Endothelial cell of umbilical vein (primary cell): ENCODE results near the gene CCDC171. TPM values are rescaled to one million over a fixed set of nuclear protein-coding genes. Genes with fewer than 3 reads are reported as not detected.

Source experiments
- BruUV-seq: library from RNA; stranded (reverse); fragments of 400-500 nt; replicated peaks from 2 replicates; lab custom pipeline; 2021; lab: Mats Ljungman, UMichigan
- CTCF ChIA-PET: fragments of 300-600, 350-600 bp; sonication (Branson Sonifier 250); formaldehyde crosslinking; loops from one replicate; lab custom pipeline; 2021; ENCODE audit warnings: antibody characterized with exemption, inconsistent platforms; lab: Charles Lee
- POLR2A ChIA-PET: fragments of 300-600, 350-600 bp; sonication (Branson Sonifier 250); formaldehyde crosslinking; loops from one replicate; lab custom pipeline; 2021; ENCODE audit warnings: antibody characterized with exemption, inconsistent platforms; lab: Charles Lee
- DNase-seq: peaks from one replicate; pipeline ENCODE4 v3.0.0-alpha.2; 2011; ENCODE audit warnings: low read depth, low spot score
- FAIRE-seq: peaks from 2 replicates; lab custom pipeline; 2011; peaks lifted over from hg19 to GRCh38; lab: Jason Lieb, UNC
- H2AFZ ChIP-seq: 2 replicates; pipeline ENCODE4 v1.6.0; 2012; ENCODE audit warnings: low read depth, low read length, control low read depth, inconsistent platforms
- H3K27ac ChIP-seq: 2 replicates; pipeline ENCODE4 v1.5.1; 2011; ENCODE audit warnings: low read depth, mild to moderate bottlenecking, control low read depth, low read length, moderate library complexity; ENCODE audit not compliant: insufficient read depth
- H3K27me3 ChIP-seq, 2 experiments: 2 replicates each; pipeline versions ENCODE4 v1.6.0 to v1.6.1; 2011; ENCODE audit warnings: low read length in 2 of 2, mixed read lengths in 1 of 2; ENCODE audit not compliant: control insufficient read depth in 2 of 2, insufficient read depth in 2 of 2
- H3K36me3 ChIP-seq, 2 experiments: 2 replicates in 1 of 2; 3 replicates in 1 of 2; pipeline ENCODE4 v1.5.1; 2011; ENCODE audit warnings: low read length in 2 of 2, mild to moderate bottlenecking in 1 of 2, moderate library complexity in 1 of 2; ENCODE audit not compliant: control insufficient read depth in 2 of 2, insufficient read depth in 2 of 2; ENCODE audit errors: extremely low read depth in 1 of 2
- H3K4me1 ChIP-seq: 3 replicates; pipeline ENCODE4 v1.5.1; 2011; ENCODE audit warnings: mild to moderate bottlenecking, low read length; ENCODE audit not compliant: control insufficient read depth, insufficient read depth; ENCODE audit errors: extremely low read depth
- H3K4me2 ChIP-seq: 2 replicates; pipeline ENCODE4 v1.6.1; 2011; ENCODE audit warnings: low read length, control low read depth, mixed read lengths; ENCODE audit not compliant: insufficient read depth
- H3K4me3 ChIP-seq, 3 experiments: fragments of 200-600 bp in 1 of 3; sonication (generic), shearing (Covaris generic) in 1 of 3; replicated peaks in 1 of 3; 2 replicates each; pipeline ENCODE4 v1.5.1; 2011 to 2016; ENCODE audit warnings: control low read depth in 3 of 3, low read length in 3 of 3, mild to moderate bottlenecking in 2 of 3, inconsistent platforms in 1 of 3, low read depth in 1 of 3, moderate library complexity in 1 of 3; ENCODE audit not compliant: insufficient read depth in 1 of 3
- H3K79me2 ChIP-seq: 2 replicates; pipeline ENCODE4 v1.6.0; 2012; ENCODE audit warnings: low read length, inconsistent platforms; ENCODE audit not compliant: control insufficient read depth, insufficient read depth
- H3K9ac ChIP-seq: replicated peaks from 2 replicates; pipeline ENCODE3; 2011; ENCODE audit warnings: low read length, control low read depth; ENCODE audit not compliant: insufficient read depth; ENCODE audit errors: extremely low read depth
- H3K9me1 ChIP-seq: replicated peaks from 3 replicates; pipeline ENCODE4 v1.6.0; 2011; ENCODE audit warnings: mild to moderate bottlenecking, low read length; ENCODE audit not compliant: control insufficient read depth, insufficient read depth; ENCODE audit errors: extremely low read depth
- H3K9me3 ChIP-seq: replicated peaks from 2 replicates; pipeline ENCODE4 v1.5.1; 2012; ENCODE audit warnings: low read length, inconsistent platforms; ENCODE audit not compliant: control insufficient read depth, insufficient read depth
- H4K20me1 ChIP-seq: replicated peaks from 2 replicates; pipeline ENCODE3; 2011; ENCODE audit warnings: mild to moderate bottlenecking, low read length; ENCODE audit not compliant: control insufficient read depth, insufficient read depth; ENCODE audit errors: extremely low read depth
- EZH2 ChIP-seq: IDR thresholded peaks from 2 replicates; pipeline ENCODE4 v1.6.1; 2012; ENCODE audit warnings: borderline replicate concordance, low read depth, mild to moderate bottlenecking, moderate library complexity, low read length, inconsistent platforms; ENCODE audit not compliant: severe bottlenecking
- FOS ChIP-seq: IDR thresholded peaks from 2 replicates; pipeline ENCODE4 v1.6.1; 2011; ENCODE audit warnings: mild to moderate bottlenecking, low read length, moderate library complexity, borderline replicate concordance; ENCODE audit not compliant: insufficient read depth
- MYC ChIP-seq: IDR thresholded peaks from one replicate; pipeline ENCODE4 v1.6.1; 2011; ENCODE audit warnings: mild to moderate bottlenecking, low read depth, low read length
- POLR2A ChIP-seq: IDR thresholded peaks from 2 replicates; pipeline ENCODE4 v1.6.1; 2012; ENCODE audit warnings: low read depth, mild to moderate bottlenecking, control low read depth, low read length
- POLR2AphosphoS5 ChIP-seq: IDR thresholded peaks from 2 replicates; pipeline ENCODE4 v1.6.1; 2012; ENCODE audit warnings: low read depth, mild to moderate bottlenecking, control low read depth, low read length, moderate library complexity; ENCODE audit not compliant: insufficient read depth
- dilution Hi-C: fragments of 300-500 bp; cut with MboI; formaldehyde crosslinking; loops from one replicate; pipeline ENCODE4 v1.15.0; 2019; ENCODE audit warnings: low sequenced_read_pairs; ENCODE audit not compliant: extremely low pct_ligation_motif_present
- intact Hi-C: fragments of 100-400 bp; cut with micrococcal nuclease; formaldehyde crosslinking; loops from one replicate; pipeline ENCODE4 v1.10.0; 2022
- polyA plus RNA-seq, 4 experiments: library from polyadenylated mRNA; depleted of rRNA in 3 of 4; stranded (reverse) in 3 of 4; unstranded in 1 of 4; fragments of >200 nt; gene quantifications; 2 replicates each; pipeline versions ENCODE4 v1.2.1 to v1.2.3, GENCODE V29; 2011 to 2012; ENCODE audit warnings: missing spikeins in 1 of 4
- total RNA-seq: library from RNA; stranded (reverse); gene quantifications from 2 replicates; pipeline ENCODE4 v1.2.3, GENCODE V29; 2021
- TF ChIP-seq, protein P1 (sequence below): IDR thresholded peaks from 2 replicates; pipeline ENCODE4 v1.6.1; 2011; ENCODE audit not compliant: insufficient read depth, insufficient read length

The CCDC171 gene
- total and polyA plus RNA-seq, 2 donors (not counting 3 experiments of a cell fraction or from before 2014, with no cell fraction given): 0.58 to 1.4 TPM

DNA sequence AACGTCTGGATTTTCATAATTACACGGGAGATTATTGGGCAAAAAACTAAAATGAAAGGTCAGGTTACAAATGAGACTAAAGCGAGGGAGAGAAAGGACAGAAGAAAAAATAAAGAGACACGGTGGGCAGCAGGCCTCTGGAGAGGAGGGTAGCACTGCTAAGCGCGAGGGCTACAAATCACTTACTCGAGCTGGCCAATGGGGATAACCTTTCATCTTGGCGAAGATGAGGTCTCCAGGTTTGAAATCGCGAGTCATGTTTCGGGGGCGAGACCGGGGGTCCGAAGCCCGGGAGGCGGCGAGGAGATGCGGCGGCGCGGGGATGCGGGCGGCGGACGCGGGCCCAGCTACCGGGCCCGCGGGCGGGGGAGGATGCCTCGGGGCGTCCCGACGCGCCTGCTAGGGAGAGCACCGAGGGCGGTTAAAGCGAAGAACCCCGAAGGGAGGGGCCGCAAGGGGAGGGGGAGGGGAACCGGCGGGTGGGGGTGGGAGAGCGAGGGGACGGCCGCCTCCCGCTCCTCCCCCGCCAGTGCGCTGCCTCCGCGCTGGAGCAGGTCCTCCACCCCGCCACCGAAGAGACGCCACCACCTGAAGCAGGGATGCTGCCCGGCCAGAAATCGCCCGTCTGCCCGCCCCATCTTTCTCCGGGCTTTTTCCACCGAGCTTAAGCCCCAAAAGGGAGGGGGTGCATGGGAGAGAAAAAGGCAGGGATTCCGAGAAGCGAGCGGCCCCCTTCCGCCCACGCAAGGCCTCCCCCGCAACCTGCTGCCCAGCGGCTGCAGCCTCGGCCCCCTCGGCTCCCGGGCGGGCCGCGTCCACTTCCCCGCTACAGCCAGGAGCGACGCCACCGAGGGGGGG lies 42.7 kb upstream of the CCDC171 start:
- intact Hi-C loops (loop anchor here (2.0 to 5.0 kb wide), 3 partner anchors 15 to 203 kb away; partner anchors contain the start of gene TTC39B), dilution Hi-C loops (no loop called here)
- Histone ChIP-seq H3K36me3 (peaks cover 0 to 16% of the 10 kb centered on the region in 2 experiments), H2AFZ (peak overlapping the region; percentile 98), H3K9me1 (no peaks in the 10 kb centered on the region), H3K27me3 (no peaks in the 10 kb centered on the region), H3K4me2 (peak overlapping the region; percentile 99), H3K4me1 (peaks cover 19% of the 10 kb centered on the region), H3K4me3 (peak overlapping the region; percentile 76 to 91 (median 77)), H3K9ac (peak overlapping the region; percentile 98), H3K79me2 (peaks cover 30% of the 10 kb centered on the region), H4K20me1 (no peaks in the 10 kb centered on the region), H3K9me3 (no peaks in the 10 kb centered on the region), H3K27ac (peak overlapping the region; percentile 99)
- ChIA-PET POLR2A (interaction anchor here (0.6 to 3.2 kb wide), 2 partner anchors 43 to 1178 kb away, joined by 4 to 9 read pairs; partner anchors contain the start of gene CCDC171), CTCF (interaction anchor here (0.9 to 2.5 kb wide), 9 partner anchors 9 to 203 kb away, joined by 3 to 9 read pairs (median 4); partner anchors contain the start of genes CCDC171 and TTC39B)
- no TSS peak for BruUV-seq
- DNase-seq (peak; percentile 36), FAIRE-seq (peak; percentile 58)
- no peak for TF ChIP-seq POLR2AphosphoS5
- TF ChIP-seq EZH2: no peak

DNA sequence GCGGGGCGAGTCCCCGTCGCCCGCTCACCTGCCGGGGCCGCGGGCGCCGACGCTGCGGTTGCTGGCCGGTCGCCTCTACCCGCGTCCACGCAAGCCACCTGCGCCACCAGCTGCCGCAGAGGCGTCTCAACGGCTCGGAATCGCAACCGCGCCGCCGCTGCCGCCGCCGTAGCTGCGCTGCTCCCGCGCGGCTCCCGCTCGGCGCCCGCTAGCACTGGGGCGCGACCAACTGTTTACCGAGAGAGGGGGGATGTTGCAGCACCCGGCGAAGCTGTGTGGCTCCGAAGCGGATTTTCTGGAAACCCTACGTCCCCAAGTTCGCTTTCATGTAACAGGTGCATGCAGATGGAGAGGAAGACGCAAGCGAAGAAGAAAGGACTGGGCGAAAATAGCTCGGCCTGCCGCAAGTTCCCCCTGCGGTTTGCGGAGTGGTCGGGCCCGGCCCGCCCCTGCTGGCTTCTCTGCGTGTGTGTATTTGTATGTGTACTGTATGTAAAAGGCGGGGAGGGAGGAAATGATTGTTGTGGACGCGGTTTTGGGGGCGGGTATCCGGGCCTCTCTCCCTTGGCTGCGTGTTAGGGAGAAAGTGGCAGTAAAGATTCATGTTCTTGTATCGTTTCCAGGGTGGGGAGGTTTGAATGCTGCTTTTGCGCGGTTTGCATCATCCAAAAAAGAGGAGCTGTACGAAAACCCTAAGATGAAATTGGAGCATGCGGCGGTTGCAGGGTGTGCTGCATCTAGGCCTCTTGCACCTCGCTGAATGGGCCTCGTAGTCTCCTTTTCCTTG lies 41.9 kb upstream of the CCDC171 start, which contains the start of gene PSIP1:
PSIP1 (minus strand) TSS at position 182 of the 787 bp plus-strand sequence. CDS start 782 bp downstream, outside the sequence.
- Histone ChIP-seq H3K9me3 (no peaks in the 10 kb centered on the region), H3K36me3 (peaks cover 0 to 12% of the 10 kb centered on the region in 2 experiments), H3K4me3 (peak within 1 kb of the TSS; percentile 76 to 91 (median 77)), H3K27ac (peak within 1 kb of the TSS; percentile 99), H3K4me2 (peak within 1 kb of the TSS; percentile 99), H3K9ac (peak within 1 kb of the TSS; percentile 98), H3K27me3 (no peaks in the 10 kb centered on the region), H3K9me1 (no peaks in the 10 kb centered on the region), H3K4me1 (peaks cover 19% of the 10 kb centered on the region), H3K79me2 (peaks cover 28% of the 10 kb centered on the region), H4K20me1 (no peaks in the 10 kb centered on the region), H2AFZ (peak within 1 kb of the TSS; percentile 98)
- DNase-seq (peak; percentile 87), FAIRE-seq (peak; percentile 76)
- ChIA-PET CTCF (interaction anchor here (0.8 to 2.5 kb wide), 10 partner anchors 10 to 233 kb away, joined by 3 to 9 read pairs (median 3); partner anchors contain the start of genes CCDC171 and TTC39B), POLR2A (interaction anchor here (0.6 to 3.2 kb wide), 2 partner anchors 42 to 299 kb away, joined by 3 to 9 read pairs; partner anchors contain the start of gene CCDC171)
- no peak for TF ChIP-seq MYC
- peak; percentile 16 for TF ChIP-seq FOS
- TF ChIP-seq, protein P1, sequence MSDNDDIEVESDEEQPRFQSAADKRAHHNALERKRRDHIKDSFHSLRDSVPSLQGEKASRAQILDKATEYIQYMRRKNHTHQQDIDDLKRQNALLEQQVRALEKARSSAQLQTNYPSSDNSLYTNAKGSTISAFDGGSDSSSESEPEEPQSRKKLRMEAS: no peak
- TF ChIP-seq POLR2AphosphoS5: peak; percentile 77
- TF ChIP-seq POLR2A: peak; percentile 78
- no TSS peak for BruUV-seq
- intact Hi-C loops: loop anchor here (1.0 to 5.0 kb wide), 5 partner anchors 10 to 204 kb away; partner anchors contain the start of gene TTC39B
- dilution Hi-C loops: no loop called here
